CMK (cell line): ENCODE measurements around the gene ZNF274.
"Not testable (repeated sequence)": the region's sequence is repeated elsewhere in the genome, so short reads cannot be mapped to it uniquely, and the experiment has no call there.

Experiments used
- DNase-seq: peaks from one replicate; pipeline ENCODE4 v3.0.0-alpha.2; 2010; ENCODE audit warnings: low read depth

ZNF274 gene

DNA sequence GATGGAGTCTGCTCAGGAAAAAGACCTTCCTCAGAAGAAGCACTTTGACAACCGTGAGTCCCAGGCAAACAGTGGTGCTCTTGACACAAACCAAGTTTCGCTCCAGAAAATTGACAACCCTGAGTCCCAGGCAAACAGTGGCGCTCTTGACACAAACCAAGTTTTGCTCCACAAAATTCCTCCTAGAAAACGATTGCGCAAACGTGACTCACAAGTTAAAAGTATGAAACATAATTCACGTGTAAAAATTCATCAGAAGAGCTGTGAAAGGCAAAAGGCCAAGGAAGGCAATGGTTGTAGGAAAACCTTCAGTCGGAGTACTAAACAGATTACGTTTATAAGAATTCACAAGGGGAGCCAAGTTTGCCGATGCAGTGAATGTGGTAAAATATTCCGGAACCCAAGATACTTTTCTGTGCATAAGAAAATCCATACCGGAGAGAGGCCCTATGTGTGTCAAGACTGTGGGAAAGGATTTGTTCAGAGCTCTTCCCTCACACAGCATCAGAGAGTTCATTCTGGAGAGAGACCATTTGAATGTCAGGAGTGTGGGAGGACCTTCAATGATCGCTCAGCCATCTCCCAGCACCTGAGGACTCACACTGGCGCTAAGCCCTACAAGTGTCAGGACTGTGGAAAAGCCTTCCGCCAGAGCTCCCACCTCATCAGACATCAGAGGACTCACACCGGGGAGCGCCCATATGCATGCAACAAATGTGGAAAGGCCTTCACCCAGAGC is 29.6 kb downstream of the ZNF274 start:
- no peak for DNase-seq

DNA sequence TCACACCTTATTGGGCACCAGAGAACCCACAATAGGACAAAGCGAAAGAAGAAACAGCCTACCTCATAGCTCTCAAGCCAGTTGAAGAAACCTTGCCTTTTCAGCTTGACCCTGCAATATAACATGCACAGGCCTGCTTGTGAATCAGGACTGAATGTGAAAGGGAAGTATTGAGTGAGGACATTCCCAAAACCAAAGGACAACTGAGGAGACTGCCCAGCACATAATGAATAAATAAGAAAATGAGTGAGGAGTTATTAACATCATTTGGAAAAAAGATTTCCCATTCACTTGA is 30.2 kb downstream of the ZNF274 start:
- DNase-seq, result no peak

DNA sequence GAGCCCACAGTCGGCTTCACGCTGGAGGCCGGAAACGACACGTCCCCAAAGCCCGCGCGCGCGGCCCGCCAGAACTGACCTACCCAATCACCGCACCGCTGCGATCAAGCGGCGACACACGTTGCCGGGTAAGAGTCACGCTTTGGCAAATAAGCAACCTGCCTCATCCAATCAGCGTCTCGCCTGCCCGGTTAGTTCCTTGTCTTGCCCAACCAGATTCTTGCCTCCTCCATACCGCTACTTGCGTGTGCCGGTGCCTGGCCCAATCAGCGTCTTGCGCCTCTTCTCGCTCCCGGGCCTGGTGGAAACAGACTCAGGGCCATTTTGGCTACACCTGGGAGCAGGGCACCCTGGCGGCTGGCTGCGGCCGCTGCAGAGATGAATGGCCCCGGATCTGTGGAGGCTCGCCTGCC is 34.2 kb downstream of the ZNF274 start:
- no peak for DNase-seq

DNA sequence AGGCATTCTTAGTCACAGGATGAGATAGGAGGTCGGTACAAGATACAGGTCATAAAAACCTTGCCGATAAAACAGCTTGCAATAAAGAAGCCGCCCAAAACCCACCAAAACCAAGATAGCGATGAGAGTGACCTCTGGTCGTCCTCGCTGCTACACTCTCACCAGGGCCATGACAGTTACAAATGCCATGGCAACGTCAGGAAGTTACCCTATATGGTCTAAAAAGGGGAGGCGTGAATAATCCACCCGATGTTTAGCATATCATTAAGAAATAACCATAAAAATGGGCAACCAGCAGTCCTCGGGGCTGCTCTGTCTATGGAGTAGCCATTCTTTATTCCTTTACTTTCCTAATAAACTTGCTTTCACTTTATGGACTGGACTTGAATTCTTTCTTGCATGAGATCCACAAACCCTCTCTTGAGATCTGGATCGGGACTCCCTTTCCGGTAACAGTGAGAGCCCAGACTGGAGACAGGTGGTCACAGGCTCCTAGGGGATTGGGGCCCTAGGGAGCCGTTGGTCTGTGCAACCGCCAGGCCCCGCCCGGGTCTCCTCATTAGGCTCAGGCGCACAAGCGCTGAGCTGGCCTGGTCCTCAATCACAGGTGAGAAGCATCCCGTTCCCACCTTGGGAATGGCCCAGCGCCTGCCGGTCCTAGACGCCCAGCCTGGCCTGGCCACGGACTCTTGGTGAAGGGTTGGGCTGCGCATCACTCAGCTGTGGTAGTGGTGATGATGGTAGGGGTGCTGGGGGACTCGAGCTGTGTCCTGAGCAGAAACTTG is 34.9 kb downstream of the ZNF274 start:
- no peak for DNase-seq

DNA sequence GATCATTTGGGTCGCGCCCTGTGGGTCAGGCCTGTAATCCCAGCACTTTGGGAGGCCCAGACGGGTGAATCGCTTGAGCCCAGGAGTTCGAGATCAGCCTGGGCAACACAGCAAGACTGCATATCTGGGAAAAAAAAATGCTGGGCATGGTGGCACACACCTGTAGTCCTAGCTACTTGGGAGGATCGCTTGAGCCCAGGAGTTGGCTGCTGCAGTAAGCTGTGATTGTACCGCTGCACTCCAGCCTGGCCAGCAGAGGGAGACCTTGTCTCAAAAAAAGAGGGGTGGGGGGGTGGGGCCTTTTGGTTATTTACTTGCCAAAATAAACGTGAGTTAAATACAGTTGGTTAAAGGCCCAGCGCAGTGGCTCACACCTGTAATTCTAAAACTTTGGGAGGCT is 36.0 kb downstream of the ZNF274 start:
- no peak for DNase-seq

DNA sequence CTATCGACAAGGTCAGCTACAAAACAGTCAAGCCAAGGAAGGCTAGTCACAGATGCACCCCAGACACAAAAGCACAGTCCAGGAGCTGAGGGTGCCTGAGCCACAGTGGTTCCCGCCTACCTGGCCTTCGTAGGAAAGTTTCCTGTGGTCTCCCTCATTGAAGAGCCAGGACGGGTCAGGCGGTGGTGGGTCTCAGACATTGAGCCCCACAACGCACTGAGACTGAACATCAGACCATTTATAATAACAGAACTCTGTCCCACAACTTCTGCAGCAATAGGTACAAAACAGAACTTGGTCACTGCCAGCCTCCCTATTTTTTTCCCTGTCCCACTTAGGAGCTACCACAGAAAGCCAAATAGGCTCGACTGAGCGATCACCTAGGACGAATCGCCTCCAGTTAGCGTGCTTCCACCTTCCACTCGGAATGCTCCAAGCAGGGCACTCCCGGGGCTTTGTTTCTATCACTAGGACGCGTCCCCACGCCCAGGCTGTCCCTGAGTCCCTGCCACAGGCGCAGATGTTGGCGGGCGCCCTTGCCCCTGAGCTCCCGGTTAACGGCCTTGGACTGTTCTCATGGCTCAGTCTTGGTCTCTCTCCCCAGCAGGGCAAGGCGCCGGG is 45.2 kb downstream of the ZNF274 start:
- no peak for DNase-seq

DNA sequence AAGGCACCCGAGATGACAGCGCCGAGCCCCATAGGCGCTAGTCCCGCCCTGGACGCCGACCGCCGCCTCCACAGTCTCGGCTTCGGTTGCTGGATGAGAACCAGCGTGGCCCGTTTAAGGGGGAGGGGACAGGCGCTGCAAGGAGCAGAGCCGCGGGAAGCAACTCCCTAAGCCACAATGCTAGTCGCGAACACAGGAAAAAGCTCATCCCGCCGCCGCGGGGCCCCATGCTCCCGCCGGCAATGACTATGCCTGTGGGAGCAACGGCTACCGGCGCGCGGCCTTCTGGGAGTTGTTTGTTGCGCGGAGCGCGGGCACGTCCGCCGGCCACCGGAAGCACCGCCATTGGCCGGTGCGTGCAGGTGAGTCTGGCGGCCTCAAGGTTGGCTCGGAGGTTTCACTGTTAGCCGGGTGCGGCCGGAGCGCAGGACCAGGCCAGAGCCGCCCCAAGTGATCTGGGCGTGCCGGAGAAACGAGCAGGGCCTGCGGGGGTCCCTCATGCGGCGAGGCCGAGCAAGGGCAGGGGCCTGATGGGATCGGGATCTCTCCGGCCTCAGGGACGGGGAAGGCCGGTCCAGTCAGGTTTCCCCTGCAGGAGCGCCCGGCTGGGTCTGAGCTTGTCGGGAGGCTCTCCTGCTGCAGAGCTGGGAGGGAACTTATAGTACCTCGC is 45.9 kb downstream of the ZNF274 start, which contains the start of gene ZNF544:
Gene ZNF544, plus strand, starts transcription at position 330 of the 670 bp plus-strand sequence. CDS start 15,110 bp downstream, outside the sequence.
- peak; percentile 85 for DNase-seq

DNA sequence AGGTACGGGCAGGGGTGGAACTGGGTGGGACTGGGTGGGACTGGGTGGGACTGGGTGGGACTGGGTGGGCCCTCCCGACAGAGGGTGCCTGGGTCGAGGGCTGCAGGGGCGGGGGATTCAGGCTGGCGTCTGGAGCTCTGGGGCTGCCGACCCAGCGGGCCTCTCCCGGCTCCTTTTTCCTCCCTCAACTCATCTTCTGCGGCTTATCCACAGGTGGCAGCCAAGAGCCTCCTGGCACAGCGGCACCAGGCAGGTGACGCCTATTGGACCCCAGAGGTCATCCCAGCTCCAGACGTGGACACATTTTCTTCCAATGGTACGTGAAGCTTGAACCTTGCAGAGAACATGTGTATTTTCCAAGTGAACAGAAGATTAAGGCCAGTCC is 46.4 kb downstream of the ZNF274 start:
- DNase-seq, result no peak

DNA sequence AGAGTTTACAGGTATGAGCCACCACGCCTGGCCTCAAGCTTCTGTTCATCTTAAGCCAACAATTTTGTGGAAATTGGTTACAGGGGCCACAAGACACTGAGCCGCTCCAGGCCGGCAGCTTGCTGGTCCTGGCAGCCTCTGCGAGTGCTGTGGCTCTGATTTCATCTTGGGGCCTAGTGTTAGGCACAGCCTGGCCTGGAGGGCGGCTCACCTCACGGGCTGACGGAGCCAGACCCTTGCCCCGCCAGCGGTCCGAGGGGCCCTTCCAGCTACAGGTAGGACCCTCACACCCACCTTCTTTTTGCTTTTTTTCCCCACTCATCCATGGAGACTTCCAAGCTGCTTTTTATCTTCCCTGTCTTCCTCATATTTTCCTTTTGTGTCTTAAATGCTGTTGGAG is 54.5 kb downstream of the ZNF274 start:
- no peak for DNase-seq

DNA sequence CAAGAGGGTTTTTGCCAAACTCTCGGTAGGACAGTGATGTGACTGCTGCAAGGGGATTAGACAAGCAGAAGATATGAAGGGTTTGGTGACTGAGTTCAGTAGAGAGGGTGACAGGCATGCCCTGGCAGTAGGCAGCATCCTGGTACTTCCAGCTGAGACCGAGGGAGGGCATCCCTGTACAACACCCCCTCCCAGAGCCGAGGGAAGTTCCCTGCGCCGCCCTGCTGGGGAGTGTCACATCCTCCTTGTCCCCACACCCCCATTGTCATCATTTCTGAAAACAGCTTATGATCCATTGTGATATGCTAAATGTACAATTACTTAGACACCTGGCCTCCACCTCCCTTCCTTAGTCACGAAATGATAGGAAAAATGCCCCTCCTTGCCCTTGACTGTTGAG is 60.5 kb downstream of the ZNF274 start:
- no peak for DNase-seq

DNA sequence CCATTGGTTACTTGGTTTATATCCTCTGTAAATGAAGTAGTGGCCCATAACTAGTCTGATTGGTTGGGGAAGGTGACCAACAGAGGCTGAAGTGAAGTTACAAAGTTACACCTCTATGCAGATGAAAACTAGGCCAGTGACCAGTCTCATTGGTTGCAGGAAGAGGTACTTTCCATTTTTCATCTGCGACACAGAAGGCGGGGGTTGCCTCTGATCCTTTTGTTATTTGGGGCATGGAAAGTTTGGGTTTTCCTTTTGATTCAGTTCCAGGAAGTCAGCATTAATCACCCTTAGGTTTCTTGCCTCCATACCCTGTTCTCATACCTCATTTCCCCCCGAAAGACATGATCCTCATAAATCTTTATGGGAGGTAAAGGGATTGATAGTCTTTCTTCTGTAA is 66.0 kb downstream of the ZNF274 start:
- DNase-seq, result no peak

DNA sequence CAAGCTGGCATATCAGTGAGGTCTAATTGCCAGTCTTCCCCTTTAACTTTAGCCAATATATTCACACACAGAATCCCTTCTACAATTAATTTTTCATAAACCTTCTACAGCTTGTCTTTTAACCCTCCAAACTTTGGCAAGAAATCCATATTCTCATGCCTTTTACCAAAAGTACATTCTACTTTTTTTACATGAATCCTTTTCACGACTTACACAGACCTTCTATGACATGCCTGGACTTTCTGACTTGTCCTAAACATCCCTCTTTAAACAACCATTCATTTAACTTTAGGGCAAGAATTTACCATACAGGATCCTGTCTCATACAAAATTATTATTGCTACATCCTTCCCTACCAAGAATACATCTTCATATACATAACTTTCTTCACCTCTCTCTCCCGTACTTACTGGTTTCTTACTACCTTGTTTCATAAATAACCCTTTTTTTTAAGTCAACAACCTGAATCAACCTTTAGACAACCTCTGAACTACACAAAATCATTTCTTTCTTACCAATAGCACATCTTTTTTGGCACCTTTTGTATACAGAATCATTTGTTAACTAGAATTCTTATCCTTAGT is 69.3 kb downstream of the ZNF274 start:
- peak; percentile 32 for DNase-seq

DNA sequence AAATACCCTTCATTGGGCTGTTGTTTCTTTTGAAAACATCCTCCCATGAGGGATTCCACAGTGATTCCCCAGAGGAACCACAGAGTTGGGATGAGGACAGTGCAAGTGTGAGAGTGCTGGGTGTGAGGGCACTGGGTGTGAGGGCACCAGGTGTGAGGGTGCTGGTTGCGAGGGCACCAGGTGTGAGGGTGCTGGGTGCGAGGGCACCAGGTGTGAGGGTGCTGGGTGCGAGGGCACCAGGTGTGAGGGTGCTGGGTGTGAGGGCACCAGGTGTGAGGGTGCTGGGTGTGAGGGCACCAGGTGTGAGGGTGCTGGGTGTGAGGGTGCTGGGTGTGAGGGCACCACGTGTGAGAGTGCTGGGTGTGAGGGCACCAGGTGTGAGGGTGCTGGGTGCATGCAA is 75.4 kb downstream of the ZNF274 start:
- DNase-seq, result not testable (repeated sequence)

DNA sequence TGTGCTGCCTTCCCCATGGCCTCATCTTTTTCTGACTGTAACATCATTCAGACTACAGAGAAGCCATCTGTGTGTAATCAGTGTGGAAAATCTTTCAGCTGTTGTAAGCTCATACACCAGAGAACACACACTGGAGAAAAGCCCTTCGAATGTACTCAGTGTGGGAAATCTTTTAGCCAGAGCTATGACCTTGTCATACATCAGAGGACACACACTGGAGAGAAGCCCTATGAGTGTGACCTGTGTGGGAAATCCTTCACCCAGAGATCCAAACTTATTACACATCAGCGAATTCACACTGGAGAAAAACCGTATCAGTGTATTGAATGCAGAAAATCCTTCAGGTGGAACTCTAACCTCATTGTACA is 78.7 kb downstream of the ZNF274 start:
- DNase-seq, result no peak

DNA sequence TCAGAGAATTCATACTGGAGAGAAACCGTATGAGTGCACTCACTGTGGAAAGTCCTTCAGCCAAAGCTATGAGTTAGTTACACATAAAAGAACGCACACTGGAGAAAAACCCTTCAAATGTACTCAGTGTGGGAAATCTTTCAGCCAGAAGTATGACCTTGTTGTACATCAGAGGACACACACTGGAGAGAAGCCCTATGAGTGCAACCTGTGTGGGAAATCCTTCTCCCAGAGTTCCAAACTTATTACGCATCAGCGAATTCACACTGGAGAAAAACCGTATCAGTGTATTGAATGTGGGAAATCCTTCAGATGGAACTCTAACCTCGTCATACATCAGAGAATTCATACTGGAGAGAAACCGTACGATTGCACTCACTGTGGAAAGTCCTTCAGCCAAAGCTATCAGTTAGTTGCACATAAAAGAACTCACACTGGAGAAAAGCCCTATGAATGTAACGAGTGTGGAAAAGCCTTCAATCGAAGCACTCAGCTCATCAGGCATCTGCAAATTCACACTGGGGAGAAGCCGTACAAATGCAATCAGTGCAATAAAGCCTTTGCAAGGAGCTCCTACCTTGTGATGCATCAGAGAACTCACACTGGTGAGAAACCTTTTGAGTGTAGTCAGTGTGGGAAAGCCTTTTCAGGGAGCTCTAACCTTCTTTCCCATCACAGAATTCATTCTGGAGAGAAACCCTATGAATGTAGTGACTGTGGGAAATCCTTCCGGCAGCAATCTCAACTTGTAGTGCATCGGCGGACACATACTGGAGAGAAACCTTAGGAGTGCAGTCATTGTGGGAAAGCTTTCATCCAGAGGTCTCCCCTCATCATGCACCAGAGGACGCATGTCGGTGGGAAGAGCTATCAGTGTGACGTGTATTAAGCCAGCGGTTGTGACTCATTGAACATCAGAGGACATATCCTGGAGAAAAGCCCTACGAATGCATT is 79.4 kb downstream of the ZNF274 start:
- no peak for DNase-seq

DNA sequence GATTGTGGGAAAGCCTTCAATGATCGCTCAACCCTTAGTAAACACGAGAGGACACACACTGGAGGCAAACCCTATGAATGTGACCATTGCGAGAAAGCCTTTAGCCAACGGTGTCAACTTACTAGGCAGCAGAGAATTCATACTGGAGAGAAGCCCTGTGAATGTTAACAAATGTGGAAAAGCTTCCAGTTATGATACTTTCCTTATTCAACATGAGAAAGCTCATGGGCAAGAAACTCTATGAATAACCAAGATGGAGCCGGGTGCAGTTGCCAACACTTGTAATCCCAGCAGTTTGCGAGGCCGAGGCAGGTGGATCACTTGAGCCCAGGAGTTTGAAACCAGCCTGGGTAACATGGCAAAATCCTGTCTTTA is 80.0 kb downstream of the ZNF274 start:
- no peak for DNase-seq
